K562 (cell line): Measurements from ENCODE around the gene PLK1. TPM values are rescaled to one million over a fixed set of nuclear protein-coding genes. Genes with fewer than 3 reads are reported as not detected.

ENCODE experiments used
- ATAC-seq: fragments of 200-7000 bp; cut with Tn5 transposase; 3 replicates; pipeline ENCODE4 v1.9.1; 2020; ENCODE audit warnings: moderate library complexity
- BruUV-seq: library from RNA; stranded (reverse); fragments of 400-500 nt; replicated peaks from 2 replicates; lab custom pipeline; 2021; lab: Mats Ljungman, UMichigan
- CTCF ChIA-PET: fragments of 300-600 bp; formaldehyde crosslinking; extraction: SDS; loops from one replicate; lab custom pipeline; 2021; ENCODE audit warnings: low intra/inter-chr PET ratio; lab: Yijun Ruan, JAX
- POLR2A ChIA-PET: fragments of 300-600, 350-650 bp; sonication (Branson Sonifier 250); formaldehyde crosslinking; extraction: SDS; loops from one replicate; lab custom pipeline; 2021; ENCODE audit warnings: antibody characterized with exemption, inconsistent platforms; lab: Yijun Ruan, JAX
- DNase-seq, 4 experiments: peaks; one replicate each; pipeline versions ENCODE4 v3.0.0 to v3.0.0-alpha.2; 2011 to 2018; ENCODE audit warnings: low spot score in 3 of 4, mixed read lengths in 3 of 4; ENCODE audit errors: extremely low read depth in 1 of 4
- FAIRE-seq: peaks from 2 replicates; lab custom pipeline; 2011; peaks lifted over from hg19 to GRCh38; lab: Jason Lieb, UNC
- H2AFZ ChIP-seq: 2 replicates; pipeline ENCODE4 v1.6.0; 2011; ENCODE audit warnings: low read depth, low read length, control low read depth, inconsistent platforms
- H3K27ac ChIP-seq: fragments of 200-600 bp; 3 replicates; pipeline ENCODE4 v1.8.0; 2011; ENCODE audit warnings: low read depth, mild to moderate bottlenecking, control low read depth, inconsistent platforms, low read length, moderate library complexity, mixed read lengths; ENCODE audit errors: extremely low read depth
- H3K27me3 ChIP-seq, 2 experiments: fragments of 300-600 bp in 1 of 2; 2 replicates in 1 of 2; 3 replicates in 1 of 2; pipeline versions ENCODE4 v1.6.0 to v1.8.0; 2011; ENCODE audit warnings: inconsistent platforms in 2 of 2, low read length in 2 of 2, mild to moderate bottlenecking in 1 of 2, mixed read lengths in 1 of 2, moderate library complexity in 1 of 2; ENCODE audit not compliant: control insufficient read depth in 2 of 2, insufficient read depth in 2 of 2
- H3K36me3 ChIP-seq: fragments of 300-600 bp; 3 replicates; pipeline ENCODE4 v1.8.0; 2011; ENCODE audit warnings: mild to moderate bottlenecking, low read length, inconsistent platforms; ENCODE audit not compliant: control insufficient read depth, insufficient read depth
- H3K4me1 ChIP-seq, 2 experiments: fragments of 200-600 bp in 1 of 2; replicated peaks in 1 of 2; 2 replicates in 1 of 2; 3 replicates in 1 of 2; pipeline versions ENCODE4 v1.5.1 to v1.8.0; 2011; ENCODE audit warnings: inconsistent platforms in 2 of 2, low read length in 2 of 2, mild to moderate bottlenecking in 1 of 2, mixed read lengths in 1 of 2, moderate library complexity in 1 of 2; ENCODE audit not compliant: control insufficient read depth in 2 of 2, insufficient read depth in 2 of 2
- H3K4me2 ChIP-seq: 2 replicates; pipeline ENCODE4 v1.6.1; 2011; ENCODE audit warnings: low read length, control low read depth, inconsistent platforms, mixed read lengths; ENCODE audit not compliant: insufficient read depth
- H3K4me3 ChIP-seq: fragments of 200-600 bp; sonication (generic), shearing (Covaris generic); 2 replicates; pipeline ENCODE4 v1.5.1; 2016; ENCODE audit warnings: control low read depth, inconsistent platforms
- H3K79me2 ChIP-seq: fragments of 200-600 bp; 3 replicates; pipeline ENCODE4 v1.8.0; 2011; ENCODE audit warnings: low read length, inconsistent platforms; ENCODE audit not compliant: control insufficient read depth, insufficient read depth
- H3K9ac ChIP-seq, 2 experiments: 2 replicates each; pipeline versions ENCODE4 v1.6.0 to v1.6.1; 2011; ENCODE audit warnings: low read depth in 2 of 2, low read length in 2 of 2, control low read depth in 1 of 2, inconsistent platforms in 1 of 2, mild to moderate bottlenecking in 1 of 2, mixed read lengths in 1 of 2; ENCODE audit not compliant: insufficient read depth in 1 of 2
- H3K9me1 ChIP-seq: one replicate; pipeline ENCODE4 v1.6.0; 2011; ENCODE audit warnings: inconsistent platforms, mild to moderate bottlenecking, low read length, moderate library complexity; ENCODE audit not compliant: control insufficient read depth, insufficient read depth
- H3K9me3 ChIP-seq: replicated peaks from 2 replicates; pipeline ENCODE4 v1.5.1; 2011; ENCODE audit warnings: low read depth, low read length, inconsistent platforms; ENCODE audit not compliant: control insufficient read depth, insufficient read depth
- H4K20me1 ChIP-seq: replicated peaks from 2 replicates; pipeline ENCODE4 v1.6.1; 2011; ENCODE audit warnings: low read length, inconsistent platforms, mixed read lengths; ENCODE audit not compliant: control insufficient read depth, insufficient read depth
- BHLHE40 ChIP-seq: IDR thresholded peaks from 2 replicates; pipeline ENCODE4 v1.6.1; 2011; ENCODE audit warnings: low read length, improper control_type of control experiment
- ELK1 ChIP-seq: sonication (generic); formaldehyde crosslinking; IDR thresholded peaks from 2 replicates; pipeline ENCODE4 v1.8.1; 2022; ENCODE audit warnings: missing genetic modification reagents
- ETV5 ChIP-seq: sonication (generic); formaldehyde crosslinking; IDR thresholded peaks from 2 replicates; pipeline ENCODE4 v1.4.0; 2020; ENCODE audit warnings: low read depth, mild to moderate bottlenecking, missing genetic modification reagents
- KDM1A ChIP-seq, 2 experiments: fragments of 450-650 bp; IDR thresholded peaks; 2 replicates each; pipeline ENCODE4 v1.6.1; 2016; ENCODE audit warnings: mild to moderate bottlenecking in 2 of 2
- L3MBTL2 ChIP-seq: fragments of 450-650 bp; IDR thresholded peaks from 2 replicates; pipeline ENCODE4 v1.6.1; 2016; ENCODE audit warnings: mild to moderate bottlenecking, moderate library complexity
- RB1 ChIP-seq: fragments of 450-650 bp; IDR thresholded peaks from 2 replicates; pipeline ENCODE4 v1.6.1; 2017; ENCODE audit warnings: low read depth, mild to moderate bottlenecking
- RBM25 ChIP-seq: fragments of 200-400 bp; formaldehyde crosslinking; IDR thresholded peaks from 2 replicates; pipeline ENCODE4 v1.6.1; 2018; ENCODE audit warnings: low read length, low read depth, moderate library complexity; ENCODE audit not compliant: severe bottlenecking
- SETDB1 ChIP-seq: IDR thresholded peaks from one replicate; pipeline ENCODE4 v1.6.1; 2012; ENCODE audit warnings: low read length, control low read depth, inconsistent platforms
- ZNF121 ChIP-seq: sonication (generic); formaldehyde crosslinking; conservative IDR thresholded peaks from 2 replicates; pipeline ENCODE4 v1.8.0; 2022; ENCODE audit warnings: missing genetic modification reagents
- ZNF311 ChIP-seq: fragments of 250-450 bp; sonication (Bioruptor Pico); IDR thresholded peaks from 2 replicates; pipeline ENCODE4 v1.4.0; 2020; ENCODE audit warnings: mild to moderate bottlenecking, moderate library complexity
- ZNF445 ChIP-seq: fragments of 250-450 bp; sonication (Bioruptor Pico); IDR thresholded peaks from 2 replicates; pipeline ENCODE4 v1.4.0; 2020; ENCODE audit warnings: low read depth, mild to moderate bottlenecking, moderate library complexity
- ZNF717 ChIP-seq: fragments of 250-450 bp; sonication (Bioruptor Pico); IDR thresholded peaks from 2 replicates; pipeline ENCODE4 v1.5.0; 2021
- WGBS: fragments of 100-300 bp; shearing (Covaris generic); methylation state at CpG from one replicate; pipeline ENCODE4 v1.1.6; 2016; ENCODE audit warnings: low coverage, mixed read lengths; ENCODE audit not compliant: insufficient coverage; ENCODE audit errors: missing lambda C conversion rate; 5-methylcytosine and 5-hydroxymethylcytosine counted together
- in situ Hi-C: fragments of 300-500 bp; cut with MboI; formaldehyde crosslinking; loops from 4 replicates; pipeline ENCODE4 v1.15.0; 2018; ENCODE audit warnings: inconsistent platforms, mixed read lengths
- intact Hi-C: fragments of 100-400 bp; cut with micrococcal nuclease; formaldehyde crosslinking; loops from 2 replicates; pipeline ENCODE4 v1.14.2; 2022
- polyA plus RNA-seq, 8 experiments: library from polyadenylated mRNA; depleted of rRNA in 4 of 8; stranded (reverse) in 5 of 8; unstranded in 3 of 8; fragments of >200 nt; fragmentation: Nextera tagmentation in 2 of 8; fragmentation: Illumina TruSeq in 1 of 8; extraction: Ambion mirVana in 2 of 8; extraction: Trizol in 1 of 8; gene quantifications; 2 replicates each; pipeline versions ENCODE4 v1.2.1 to v1.2.3, GENCODE V29; 2011 to 2014; ENCODE audit warnings: inconsistent platforms in 1 of 8, missing spikeins in 1 of 8
- total RNA-seq, 7 experiments: library from RNA; depleted of rRNA in 6 of 7; stranded (reverse); fragments of >200 nt in 6 of 7; fragmentation: Illumina TruSeq in 2 of 7; extraction: Trizol in 2 of 7; gene quantifications; 2 replicates each; pipeline versions ENCODE4 v1.2.1 to v1.2.3, GENCODE V29; 2011 to 2021; ENCODE audit warnings: low replicate concordance in 1 of 7
- TF ChIP-seq, protein P1 (sequence below): fragments of 250-450 bp; sonication (Bioruptor Pico); IDR thresholded peaks from 2 replicates; pipeline ENCODE4 v1.4.0; 2020

The PLK1 gene
- total and polyA plus RNA-seq, 9 of the 15 experiments (the other 6 are each of a cell fraction or from before 2014, with no cell fraction given) = 13.6 to 212 (median 45.5) TPM

DNA sequence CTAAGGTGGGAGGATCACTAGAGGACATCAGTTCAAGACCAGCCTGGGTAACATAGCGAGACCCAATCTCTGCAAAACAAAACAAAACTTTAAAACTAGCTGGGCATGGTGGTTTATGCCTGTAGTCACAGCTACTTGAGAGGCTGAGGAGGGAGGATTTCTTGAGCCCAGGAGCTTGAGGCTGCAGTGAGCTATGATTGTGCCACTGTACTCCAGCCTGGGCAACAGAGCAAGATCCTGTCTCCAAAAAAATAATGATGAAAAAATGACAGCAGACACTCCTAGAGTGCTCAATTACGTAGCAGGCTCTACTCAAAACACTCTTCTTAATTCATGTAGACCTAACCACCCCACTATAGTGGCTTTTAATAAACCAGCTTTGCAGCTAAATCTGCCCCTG lies 21.4 kb downstream of the PLK1 start:
- in situ Hi-C loops = no loop called here
- no peak for TF ChIP-seq L3MBTL2
- TF ChIP-seq BHLHE40 = no peak
- no peak for TF ChIP-seq SETDB1
- no peak for TF ChIP-seq ZNF717 (CRISPR knock-in tag)
- peak; percentile 30 for TF ChIP-seq RBM25
- TF ChIP-seq ZNF121 = peak; percentile 88
- TF ChIP-seq RB1 = no peak
- TF ChIP-seq ELK1 (CRISPR knock-in tag) = no peak
- TF ChIP-seq ZNF445 (CRISPR knock-in tag) = no peak
- no peak for TF ChIP-seq ZNF311
- no peak for TF ChIP-seq ETV5
- TF ChIP-seq, protein P1, sequence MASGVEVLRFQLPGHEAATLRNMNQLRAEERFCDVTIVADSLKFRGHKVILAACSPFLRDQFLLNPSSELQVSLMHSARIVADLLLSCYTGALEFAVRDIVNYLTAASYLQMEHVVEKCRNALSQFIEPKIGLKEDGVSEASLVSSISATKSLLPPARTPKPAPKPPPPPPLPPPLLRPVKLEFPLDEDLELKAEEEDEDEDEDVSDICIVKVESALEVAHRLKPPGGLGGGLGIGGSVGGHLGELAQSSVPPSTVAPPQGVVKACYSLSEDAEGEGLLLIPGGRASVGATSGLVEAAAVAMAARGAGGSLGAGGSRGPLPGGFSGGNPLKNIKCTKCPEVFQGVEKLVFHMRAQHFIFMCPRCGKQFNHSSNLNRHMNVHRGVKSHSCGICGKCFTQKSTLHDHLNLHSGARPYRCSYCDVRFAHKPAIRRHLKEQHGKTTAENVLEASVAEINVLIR (CRISPR knock-in tag) = no peak
- TF ChIP-seq KDM1A (IDR thresholded peaks at IDR 0.05) = peak in 1 of 2 experiments; percentile 15; a peak in 1 of 4 replicates
- Histone ChIP-seq H3K9me1 (no peaks in the 10 kb centered on the region), H3K27me3 (no peaks in the 10 kb centered on the region), H3K4me2 (peak overlapping the region; percentile 15; the same call in 1 of the 2 replicates), H2AFZ (peak overlapping the region; percentile 78), H3K27ac (no peak overlapping the region), H3K79me2 (no peaks in the 10 kb centered on the region), H3K9ac (no peak overlapping the region), H3K4me1 (peaks cover 13 to 18% of the 10 kb centered on the region in 2 experiments; a peak in 4 of 5 replicates), H4K20me1 (no peaks in the 10 kb centered on the region), H3K4me3 (no peak overlapping the region), H3K9me3 (peaks cover 3% of the 10 kb centered on the region), H3K36me3 (no peaks in the 10 kb centered on the region)
- no peak for FAIRE-seq
- WGBS = 69% methylated on average over 2 of the region's 2 CpGs
- no peak for DNase-seq
- POLR2A ChIA-PET = interaction anchor here (1.9 to 6.1 kb wide), 2 partner anchors 9 to 15 kb away, joined by 13 to 56 read pairs; no protein-coding TSS in a partner anchor
- no peak for ATAC-seq
- BruUV-seq = no TSS peak
- intact Hi-C loops = no loop called here
- CTCF ChIA-PET = no interaction called here
